Measurements from ENCODE around the gene SENP7.
"Not testable (repeated sequence)": the region's sequence is repeated elsewhere in the genome, so short reads cannot be mapped to it uniquely, and the experiment has no call there.

SENP7 gene, protein sequence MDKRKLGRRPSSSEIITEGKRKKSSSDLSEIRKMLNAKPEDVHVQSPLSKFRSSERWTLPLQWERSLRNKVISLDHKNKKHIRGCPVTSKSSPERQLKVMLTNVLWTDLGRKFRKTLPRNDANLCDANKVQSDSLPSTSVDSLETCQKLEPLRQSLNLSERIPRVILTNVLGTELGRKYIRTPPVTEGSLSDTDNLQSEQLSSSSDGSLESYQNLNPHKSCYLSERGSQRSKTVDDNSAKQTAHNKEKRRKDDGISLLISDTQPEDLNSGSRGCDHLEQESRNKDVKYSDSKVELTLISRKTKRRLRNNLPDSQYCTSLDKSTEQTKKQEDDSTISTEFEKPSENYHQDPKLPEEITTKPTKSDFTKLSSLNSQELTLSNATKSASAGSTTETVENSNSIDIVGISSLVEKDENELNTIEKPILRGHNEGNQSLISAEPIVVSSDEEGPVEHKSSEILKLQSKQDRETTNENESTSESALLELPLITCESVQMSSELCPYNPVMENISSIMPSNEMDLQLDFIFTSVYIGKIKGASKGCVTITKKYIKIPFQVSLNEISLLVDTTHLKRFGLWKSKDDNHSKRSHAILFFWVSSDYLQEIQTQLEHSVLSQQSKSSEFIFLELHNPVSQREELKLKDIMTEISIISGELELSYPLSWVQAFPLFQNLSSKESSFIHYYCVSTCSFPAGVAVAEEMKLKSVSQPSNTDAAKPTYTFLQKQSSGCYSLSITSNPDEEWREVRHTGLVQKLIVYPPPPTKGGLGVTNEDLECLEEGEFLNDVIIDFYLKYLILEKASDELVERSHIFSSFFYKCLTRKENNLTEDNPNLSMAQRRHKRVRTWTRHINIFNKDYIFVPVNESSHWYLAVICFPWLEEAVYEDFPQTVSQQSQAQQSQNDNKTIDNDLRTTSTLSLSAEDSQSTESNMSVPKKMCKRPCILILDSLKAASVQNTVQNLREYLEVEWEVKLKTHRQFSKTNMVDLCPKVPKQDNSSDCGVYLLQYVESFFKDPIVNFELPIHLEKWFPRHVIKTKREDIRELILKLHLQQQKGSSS

DNA sequence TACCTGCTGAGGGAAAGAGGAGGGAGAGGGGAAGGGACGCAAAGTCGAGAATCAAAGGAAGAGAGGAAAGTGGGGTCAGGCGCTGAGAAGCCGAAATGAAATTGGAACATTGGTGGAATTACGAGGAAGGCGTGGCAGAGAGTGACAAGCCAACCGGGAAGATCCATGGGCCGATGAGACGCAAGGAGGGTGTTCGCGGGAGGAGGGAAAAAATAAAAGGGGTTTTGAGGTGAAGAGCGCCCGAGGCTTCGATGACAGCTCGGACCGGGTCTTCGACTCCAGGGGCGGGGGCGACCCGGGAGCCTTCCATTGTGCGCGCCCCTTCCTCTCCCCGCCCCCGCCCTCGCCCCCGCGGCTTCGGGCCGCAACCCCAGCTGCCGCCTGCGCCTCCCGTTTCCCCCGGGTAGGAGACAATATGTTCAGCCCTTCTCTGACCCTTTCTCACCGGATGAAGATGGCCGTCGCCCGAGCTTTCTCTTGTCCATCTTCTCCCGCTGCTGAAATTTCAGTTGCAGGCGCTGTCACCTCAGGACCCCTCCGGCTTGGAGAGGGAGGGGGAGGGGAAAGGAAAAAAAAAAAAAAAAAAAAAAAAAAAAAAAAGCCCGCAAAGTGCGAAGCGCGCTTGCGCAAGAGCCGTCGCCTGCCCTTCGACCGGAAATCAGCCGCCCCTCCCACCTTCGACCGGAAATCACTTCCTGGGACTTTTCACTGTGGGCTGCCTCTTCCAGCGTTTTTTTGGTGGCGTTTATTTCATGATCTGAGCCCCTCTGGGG is at the start of gene SENP7:
Gene SENP7 (minus strand): TSS at position 567 of the 773 bp plus-strand sequence. CDS start 82 bp downstream, at position 485.
- DNase-seq (ENCODE audit: low read depth, low spot score): no peak
- CTCF ChIA-PET: interaction anchor here (0.7 to 1.6 kb wide), 4 partner anchors 10 to 62 kb away, joined by 3 to 5 read pairs (median 3); partner anchors contain the start of gene PCNP

DNA sequence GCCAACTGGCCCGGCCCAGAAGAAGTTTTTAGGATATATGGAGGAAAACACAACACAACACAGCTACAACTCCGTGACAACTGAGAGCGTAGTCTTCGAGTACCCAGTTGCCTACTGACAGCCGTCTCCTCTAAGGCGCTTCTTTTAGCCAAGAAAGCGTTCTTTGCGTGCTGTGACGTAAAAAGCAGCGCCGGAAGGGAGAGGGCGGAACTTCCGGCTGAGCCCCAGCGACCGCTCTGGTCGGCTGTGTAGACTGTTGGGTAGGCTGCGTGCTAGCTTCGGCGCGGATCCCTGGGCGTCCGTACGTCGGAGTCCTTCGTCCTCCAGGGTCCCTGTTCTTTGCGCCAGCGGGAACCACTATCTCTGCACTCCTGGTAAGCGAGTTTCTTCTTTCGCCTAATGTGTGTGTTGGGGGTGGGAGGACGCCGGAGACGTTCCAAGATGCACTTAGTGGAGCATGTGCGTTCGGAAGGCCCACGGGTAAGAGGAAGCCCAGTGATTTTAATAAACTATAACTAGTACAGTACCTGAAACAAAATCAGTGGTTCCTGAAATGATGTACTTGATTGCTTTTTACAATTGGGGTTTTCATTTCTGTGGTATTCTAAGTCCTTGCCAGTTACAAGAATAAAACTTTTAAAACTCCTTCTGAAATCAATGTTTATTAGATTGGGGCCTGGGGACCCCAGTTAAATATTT is 48.8 kb upstream of the SENP7 start, which contains the start of gene TRMT10C:
Gene TRMT10C (plus strand): TSS at position 239 of the 699 bp plus-strand sequence. CDS start 2,914 bp downstream, outside the sequence.
- POLR2A ChIA-PET: interaction anchor here (2.2 kb wide), 1 partner anchor 12 kb away, joined by 12 read pairs; the partner anchor contains the start of gene PCNP
- DNase-seq (ENCODE audit: low read depth, low spot score): no peak
- CTCF ChIA-PET: interaction anchor here (5.2 kb wide), 1 partner anchor 11 kb away, joined by 41 read pairs; the partner anchor contains the start of gene PCNP
- peak within 1 kb of the TSS; percentile 93 for H3K4me3 ChIP-seq (ENCODE audit: low read depth, low read length)
- TF ChIP-seq, protein P1, sequence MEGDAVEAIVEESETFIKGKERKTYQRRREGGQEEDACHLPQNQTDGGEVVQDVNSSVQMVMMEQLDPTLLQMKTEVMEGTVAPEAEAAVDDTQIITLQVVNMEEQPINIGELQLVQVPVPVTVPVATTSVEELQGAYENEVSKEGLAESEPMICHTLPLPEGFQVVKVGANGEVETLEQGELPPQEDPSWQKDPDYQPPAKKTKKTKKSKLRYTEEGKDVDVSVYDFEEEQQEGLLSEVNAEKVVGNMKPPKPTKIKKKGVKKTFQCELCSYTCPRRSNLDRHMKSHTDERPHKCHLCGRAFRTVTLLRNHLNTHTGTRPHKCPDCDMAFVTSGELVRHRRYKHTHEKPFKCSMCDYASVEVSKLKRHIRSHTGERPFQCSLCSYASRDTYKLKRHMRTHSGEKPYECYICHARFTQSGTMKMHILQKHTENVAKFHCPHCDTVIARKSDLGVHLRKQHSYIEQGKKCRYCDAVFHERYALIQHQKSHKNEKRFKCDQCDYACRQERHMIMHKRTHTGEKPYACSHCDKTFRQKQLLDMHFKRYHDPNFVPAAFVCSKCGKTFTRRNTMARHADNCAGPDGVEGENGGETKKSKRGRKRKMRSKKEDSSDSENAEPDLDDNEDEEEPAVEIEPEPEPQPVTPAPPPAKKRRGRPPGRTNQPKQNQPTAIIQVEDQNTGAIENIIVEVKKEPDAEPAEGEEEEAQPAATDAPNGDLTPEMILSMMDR (IDR thresholded peaks at IDR 0.05; ENCODE audit: insufficient read depth, low read length, missing control alignments): no peak

More for the DNA sequence above, at the start of gene SENP7:
- POLR2A ChIA-PET: interaction anchor here (0.6 kb wide), 2 partner anchors 40 to 424 kb away, joined by 3 read pairs; no protein-coding TSS in a partner anchor
- peak within 1 kb of the TSS; percentile 80 for H3K4me3 ChIP-seq (ENCODE audit: low read depth, low read length)
- TF ChIP-seq, protein P1 (IDR thresholded peaks at IDR 0.05; ENCODE audit: insufficient read depth, low read length, missing control alignments): no peak

DNA sequence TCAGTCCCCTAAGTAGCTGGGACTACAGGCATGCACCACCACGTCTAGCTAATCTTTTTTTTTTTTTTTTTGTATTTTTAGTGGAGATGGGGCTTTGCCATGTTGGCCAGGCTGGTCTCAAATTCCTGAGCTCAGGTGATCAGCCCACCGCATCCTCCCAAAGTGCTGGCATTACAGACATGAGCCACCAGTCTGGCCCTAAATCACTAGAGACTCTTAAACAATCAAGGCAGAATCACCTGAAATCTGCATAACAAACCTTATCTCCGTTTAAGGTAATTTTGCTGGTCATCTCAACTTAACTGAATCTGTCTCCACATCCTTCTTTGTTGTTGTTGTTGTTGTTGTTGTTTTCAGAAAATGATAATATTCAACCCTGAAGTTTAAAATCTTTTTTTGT is 43.1 kb upstream of the SENP7 start:
- ChIA-PET POLR2A (no interaction called here), CTCF (interaction anchor here (1.3 kb wide), 1 partner anchor 44 kb away, joined by 3 read pairs; the partner anchor contains the start of gene SENP7)
- TF ChIP-seq, protein P1 (IDR thresholded peaks at IDR 0.05; ENCODE audit: insufficient read depth, low read length, missing control alignments): no peak
- H3K4me3 ChIP-seq (ENCODE audit: low read depth, low read length): no peak overlapping the region
- no peak for DNase-seq (ENCODE audit: low read depth, low spot score)

DNA sequence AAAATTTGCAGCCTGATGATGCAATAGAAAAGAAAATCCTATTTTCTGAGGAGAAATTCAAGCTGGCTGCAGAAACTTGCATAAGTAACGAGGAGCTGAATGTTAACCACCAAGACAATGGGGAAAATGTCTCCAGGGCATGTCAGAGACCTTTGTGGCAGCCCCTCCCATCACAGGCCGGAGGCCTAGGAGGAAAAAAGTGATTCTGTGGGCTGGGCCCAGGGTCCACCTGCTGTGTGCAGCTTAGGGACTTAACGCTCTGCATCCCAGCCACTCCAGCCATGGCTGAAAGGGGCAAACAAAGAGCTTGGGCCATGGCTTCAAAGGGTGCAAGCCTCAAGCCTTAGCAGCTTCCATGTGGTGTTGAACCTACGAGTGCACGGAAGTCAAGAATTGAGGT is 40.4 kb upstream of the SENP7 start:
- not testable (repeated sequence) for H3K4me3 ChIP-seq (ENCODE audit: low read depth, low read length); DNase-seq (ENCODE audit: low read depth, low spot score)
- ChIA-PET POLR2A (interaction anchor here (0.6 kb wide), 1 partner anchor 40 kb away, joined by 3 read pairs; the partner anchor contains the start of gene SENP7), CTCF (interaction anchor here (0.9 kb wide), 1 partner anchor 20 kb away, joined by 3 read pairs; the partner anchor contains the start of gene PCNP)

DNA sequence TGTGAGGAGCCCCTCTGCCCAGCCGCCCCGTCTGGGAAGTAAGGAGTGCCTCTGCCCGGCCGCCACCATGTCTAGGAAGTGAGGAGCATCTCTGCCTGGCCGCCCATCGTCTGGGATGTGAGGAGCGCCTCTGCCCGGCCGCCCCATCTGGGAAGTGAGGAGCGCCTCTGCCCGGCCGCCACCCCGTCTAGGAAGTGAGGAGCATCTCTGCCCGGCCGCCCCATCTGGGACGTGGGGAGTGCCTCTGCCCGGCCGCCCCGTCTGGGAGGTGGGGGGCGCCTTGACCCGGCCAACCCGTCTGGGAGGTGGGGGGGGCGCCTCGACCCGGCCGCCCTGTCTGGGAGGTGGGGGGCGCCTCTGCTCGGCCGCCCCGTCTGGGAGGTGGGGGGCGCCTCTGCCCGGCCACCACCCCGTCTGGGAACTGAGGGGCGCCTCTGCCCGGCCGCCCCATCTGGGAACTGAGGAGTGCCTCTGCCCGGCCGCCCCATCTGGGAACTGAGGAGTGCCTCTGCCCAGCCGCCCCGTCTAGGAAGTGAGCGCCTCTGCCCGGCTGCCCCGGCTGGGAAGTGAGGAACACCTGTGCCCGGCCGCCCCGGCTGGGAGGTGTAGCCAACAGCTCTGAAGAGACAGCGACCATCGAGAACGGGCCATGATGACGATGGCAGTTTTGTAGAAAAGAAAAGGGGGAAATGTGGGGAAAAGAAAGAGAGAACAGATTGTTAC is 38.5 kb upstream of the SENP7 start:
- H3K4me3 ChIP-seq (ENCODE audit: low read depth, low read length); DNase-seq (ENCODE audit: low read depth, low spot score); POLR2A ChIA-PET; CTCF ChIA-PET: not testable (repeated sequence)

DNA sequence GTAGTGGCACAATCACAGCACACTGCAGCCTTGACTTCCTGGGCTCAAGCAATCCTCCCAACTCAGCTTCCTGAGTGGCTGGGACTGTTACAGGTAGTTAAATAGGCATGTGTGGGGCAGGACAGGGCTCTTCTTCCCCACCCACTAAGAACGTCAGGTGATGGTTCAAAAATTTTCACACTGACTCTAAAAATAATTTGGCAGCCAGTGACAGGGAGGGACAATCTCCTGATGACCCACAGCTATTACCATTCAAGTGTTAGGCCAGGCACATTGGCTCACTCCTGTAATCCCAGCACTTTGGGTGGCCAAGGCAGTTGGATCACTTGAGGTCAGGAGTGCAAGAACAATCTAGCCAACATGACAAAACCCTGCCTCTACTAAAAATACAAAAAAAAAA is 36.5 kb upstream of the SENP7 start:
- ChIA-PET POLR2A (no interaction called here), CTCF (no interaction called here)
- H3K4me3 ChIP-seq (ENCODE audit: low read depth, low read length): no peak overlapping the region
- TF ChIP-seq, protein P1 (IDR thresholded peaks at IDR 0.05; ENCODE audit: insufficient read depth, low read length, missing control alignments): no peak
- no peak for DNase-seq (ENCODE audit: low read depth, low spot score)
